LoVo (cell line): ENCODE results near the gene TBC1D22A.

Source experiments
- DNase-seq: peaks from one replicate; pipeline ENCODE4 v3.0.0-alpha.2; 2016; ENCODE audit warnings: low spot score

The TBC1D22A gene

DNA sequence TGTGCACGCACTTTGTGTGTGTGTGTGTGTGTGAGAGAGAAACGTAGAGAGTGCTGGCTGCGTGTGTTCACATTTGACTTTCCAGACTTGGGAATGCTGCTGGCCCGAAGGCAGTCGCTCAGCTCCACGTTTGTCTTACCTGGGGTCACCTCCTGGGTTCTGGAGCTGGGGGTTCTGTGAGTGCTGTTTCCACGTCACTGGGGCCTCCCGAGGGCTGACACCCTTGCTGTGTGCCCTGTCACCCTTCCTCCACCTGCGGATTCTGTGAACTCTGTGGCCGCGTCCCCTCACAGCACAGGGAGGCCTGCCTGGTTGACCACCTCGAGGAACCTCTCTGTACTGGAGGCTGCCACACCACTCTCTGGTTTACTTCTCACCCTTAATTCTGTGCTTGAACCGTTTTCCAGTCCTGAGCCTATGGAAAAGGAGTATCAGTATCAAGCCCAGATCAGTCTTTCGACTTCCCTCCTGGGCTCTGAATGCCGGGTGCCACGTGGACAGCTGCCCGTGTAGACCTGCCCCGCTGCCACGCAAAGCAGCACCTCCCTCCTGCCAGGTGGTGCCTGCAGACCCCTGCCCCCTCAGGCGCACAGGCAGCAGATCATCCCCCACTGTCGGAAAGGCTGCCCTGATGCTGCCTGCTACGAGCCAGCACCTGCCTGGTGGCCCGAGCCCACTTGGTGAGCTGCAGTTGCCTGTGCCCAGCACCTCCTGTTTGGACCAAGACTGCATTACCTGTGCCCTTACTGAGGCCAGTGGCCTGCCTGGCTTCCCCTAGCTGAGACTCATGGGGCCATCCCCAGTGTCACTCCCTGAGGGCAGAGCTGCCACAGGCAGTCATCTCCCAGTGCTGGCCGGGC lies 233.3 kb downstream of the TBC1D22A start:
- no peak for DNase-seq

DNA sequence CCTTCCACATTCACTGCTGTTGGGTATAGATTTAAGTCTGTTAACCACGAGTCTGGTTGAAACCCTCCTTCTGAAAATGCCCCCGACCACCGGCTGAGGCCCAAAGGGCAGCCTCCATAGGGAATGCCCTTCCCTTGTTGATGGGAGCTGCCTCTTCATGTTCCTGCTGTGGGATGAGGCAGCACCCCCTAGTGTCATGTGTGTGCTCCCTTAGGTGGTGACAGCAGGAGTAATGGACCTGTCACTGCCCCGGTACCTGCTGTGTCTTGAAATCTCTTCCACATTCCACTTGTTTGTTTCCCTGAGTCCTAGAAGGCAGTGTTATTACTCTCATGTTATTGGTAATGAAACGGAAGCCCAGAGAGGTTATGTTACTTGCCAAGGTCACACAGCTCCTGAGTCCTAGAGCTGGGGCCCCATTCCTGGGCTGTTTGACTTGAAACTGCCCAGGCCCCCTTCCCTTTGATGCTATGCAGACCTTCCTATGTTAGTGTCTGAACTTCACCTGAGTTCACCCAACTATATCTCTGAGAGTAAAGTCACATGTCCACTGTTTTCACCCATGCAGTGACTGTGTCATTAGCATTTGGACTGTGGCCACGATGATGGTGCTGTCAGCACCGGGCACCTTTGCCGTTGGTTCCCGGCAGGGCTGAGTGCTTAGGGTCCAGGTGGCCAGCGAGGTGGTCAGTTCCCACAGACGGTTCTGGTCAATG lies 234.3 kb downstream of the TBC1D22A start:
- DNase-seq: no peak

DNA sequence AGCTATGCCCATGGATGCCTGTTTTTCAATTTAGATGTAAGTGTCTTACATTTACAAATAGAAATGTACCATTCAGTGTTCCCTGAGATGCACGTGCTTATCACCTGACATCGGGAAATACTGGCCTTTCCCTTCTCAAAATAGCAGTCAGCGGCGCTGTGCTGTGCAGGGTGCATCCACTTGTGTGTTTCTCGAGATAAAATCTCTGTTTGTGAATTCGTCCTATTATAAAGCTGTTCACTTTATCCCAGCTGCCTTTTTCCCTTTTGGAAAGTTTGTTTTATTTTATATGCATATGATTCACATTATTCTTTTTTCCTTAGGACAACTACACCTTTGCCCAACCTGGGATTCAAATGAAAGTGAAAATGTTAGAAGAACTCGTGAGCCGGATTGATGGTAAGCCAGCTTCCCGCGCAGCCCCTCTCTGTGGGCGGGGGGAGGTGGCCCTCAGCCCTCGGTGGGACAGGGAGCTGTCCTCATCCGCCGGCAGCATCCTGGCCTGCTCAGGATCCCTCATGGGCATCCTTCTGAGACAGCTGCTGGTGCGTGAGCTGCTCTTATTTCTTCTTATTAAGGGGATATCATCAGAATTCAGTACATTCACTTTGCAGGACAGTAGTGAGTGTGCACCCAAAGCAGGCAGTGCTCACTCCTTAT lies 235.0 kb downstream of the TBC1D22A start:
- DNase-seq: no peak

DNA sequence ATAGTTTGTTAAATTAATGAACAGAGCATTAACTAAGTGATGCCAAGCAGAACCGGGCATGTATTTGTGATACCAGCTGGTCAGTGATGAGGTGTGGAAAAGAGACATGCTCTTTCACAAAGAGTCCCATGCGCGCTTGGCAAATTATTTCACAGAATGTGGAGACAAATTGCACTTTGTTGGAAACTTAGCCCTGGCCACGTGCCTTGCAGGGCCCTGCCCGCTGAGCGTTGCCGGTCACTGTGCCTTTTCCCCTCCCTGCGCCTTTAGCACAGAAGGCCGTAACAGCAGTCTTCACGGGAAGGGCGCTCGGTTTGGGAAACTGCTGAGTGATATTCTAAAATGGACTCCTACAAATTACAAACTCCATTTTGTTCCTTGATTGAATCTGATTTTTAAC lies 235.9 kb downstream of the TBC1D22A start:
- no peak for DNase-seq

DNA sequence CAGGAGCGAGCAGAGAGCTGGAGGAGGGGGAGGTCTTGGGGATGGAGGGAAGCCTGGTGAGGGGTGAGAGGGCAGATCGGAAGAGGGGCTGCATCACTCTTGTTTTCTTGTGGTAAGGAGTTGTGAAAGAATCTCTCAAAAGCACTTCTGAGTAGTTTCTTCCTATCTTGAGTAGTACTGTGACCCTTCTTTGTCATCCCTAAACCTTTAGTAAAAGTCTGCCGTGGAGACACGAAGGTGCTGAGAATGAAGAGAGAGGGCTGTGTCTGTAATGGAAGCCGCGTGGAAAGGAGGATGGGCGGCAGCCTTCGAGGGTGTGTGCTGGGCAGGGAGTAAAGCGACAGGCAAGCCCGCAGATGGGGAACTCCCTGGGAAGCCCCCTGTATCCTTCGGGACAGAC lies 237.8 kb downstream of the TBC1D22A start:
- DNase-seq: no peak

DNA sequence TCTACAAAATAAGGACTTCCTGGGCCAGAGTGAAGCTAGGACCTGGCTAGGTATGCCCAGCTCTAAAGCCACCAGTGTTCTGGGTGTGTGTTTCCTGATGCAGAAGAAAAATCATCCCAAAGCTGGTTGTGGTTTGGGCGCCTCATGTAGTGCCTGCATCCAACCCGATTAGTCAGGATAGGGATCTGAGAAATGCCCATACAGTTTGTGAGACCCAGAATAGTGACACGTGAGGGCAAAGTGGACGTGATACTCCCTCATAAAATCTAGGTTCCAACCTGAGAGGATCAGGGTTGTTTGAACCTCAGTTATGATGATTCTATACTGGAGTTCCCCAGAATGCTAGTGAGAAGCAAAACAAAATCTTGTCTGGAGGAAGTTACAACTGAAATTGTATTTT lies 238.4 kb downstream of the TBC1D22A start:
- no peak for DNase-seq

DNA sequence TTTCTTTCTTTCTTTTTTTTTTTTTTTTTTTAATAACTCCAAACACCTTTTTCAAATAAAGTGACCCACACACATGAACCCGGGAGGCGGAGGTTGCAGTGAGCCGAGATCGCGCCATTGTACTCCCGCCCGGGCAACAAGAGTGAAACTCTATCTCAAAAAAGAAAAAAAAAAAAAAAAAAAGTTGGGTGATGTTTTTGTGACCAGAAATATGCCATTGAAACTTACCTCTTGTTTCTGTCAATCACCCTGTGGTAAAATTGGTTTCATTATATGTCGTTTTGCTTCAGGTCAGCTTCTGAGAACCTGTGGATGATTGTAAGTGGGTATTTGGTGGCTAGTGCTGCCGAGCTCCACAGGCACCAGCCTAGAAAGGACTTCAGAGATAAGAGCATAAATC lies 238.8 kb downstream of the TBC1D22A start:
- no peak for DNase-seq

DNA sequence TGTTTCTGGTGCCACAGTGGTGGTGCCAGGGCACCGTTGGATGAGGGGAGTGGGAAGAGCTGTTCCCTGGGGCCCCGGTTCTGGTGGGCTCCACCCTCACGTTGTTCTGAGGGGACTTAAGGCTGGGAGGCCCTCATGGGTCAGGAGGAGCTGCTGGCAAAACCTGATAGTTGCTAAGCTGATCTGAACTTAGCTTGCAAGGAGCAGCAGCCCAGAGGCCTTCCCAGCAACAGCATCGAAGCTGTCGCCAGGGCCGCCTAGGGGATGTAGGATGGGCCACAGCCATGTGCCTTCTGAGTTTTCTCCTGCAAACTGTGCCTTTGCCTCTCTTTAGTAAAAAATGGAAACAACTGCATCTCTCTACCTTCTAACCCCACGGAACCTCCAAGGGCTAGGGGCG lies 240.2 kb downstream of the TBC1D22A start:
- no peak for DNase-seq

DNA sequence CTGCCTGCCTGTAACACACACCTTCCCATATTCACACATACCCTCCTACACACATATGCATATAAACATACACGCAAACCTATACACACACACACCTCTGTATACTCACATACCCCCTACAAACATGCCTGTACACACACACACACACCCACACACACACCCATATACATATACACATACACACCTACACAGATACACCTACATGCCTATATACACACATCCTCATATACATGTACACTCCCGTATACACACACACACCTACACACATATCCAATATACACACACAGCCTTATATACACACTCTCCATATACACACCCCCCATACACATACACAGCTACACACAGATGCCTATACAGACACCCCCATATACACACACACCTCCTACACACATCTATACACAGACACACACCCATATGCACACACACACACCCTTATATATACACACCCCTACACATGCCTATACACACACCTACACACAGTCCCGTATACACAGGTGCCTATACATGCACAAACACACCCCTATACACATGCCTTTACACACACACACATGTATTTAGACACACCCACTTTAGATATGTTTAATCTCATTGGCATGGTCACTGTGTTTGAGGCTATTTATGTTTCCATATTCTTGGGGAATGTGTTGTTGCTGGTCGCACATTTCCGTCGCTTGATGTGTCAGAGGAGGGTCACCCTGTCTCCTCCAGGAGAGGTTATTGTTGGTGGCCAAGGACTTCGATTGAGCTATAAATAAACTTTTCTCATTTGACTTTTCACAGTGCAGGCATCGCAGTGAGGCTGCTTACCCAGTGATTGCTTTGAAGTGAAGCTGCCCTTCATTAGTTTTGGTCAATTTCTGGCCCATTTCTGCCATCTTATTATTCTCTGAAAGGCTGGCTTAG lies 243.3 kb downstream of the TBC1D22A start:
- DNase-seq: no peak

DNA sequence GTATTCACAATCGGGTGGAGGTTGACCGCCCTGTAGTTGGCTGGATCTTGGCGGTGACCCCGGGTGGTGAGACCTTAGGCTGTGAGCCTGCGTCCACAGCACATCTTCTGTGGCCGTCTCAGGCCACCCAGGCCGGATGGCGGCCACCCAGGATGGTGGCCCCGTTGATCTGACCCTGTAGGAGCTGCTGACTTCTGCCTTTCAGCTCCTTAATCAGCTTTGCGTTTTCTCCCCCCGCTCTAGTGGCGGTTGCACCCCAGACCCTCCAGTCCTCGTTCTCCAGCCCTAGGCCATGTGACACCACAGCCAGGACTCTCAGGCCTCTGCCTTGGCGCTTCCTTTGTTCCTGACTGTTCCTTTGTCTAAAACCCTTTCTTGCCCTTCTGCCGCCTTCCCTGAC lies 244.0 kb downstream of the TBC1D22A start:
- no peak for DNase-seq

DNA sequence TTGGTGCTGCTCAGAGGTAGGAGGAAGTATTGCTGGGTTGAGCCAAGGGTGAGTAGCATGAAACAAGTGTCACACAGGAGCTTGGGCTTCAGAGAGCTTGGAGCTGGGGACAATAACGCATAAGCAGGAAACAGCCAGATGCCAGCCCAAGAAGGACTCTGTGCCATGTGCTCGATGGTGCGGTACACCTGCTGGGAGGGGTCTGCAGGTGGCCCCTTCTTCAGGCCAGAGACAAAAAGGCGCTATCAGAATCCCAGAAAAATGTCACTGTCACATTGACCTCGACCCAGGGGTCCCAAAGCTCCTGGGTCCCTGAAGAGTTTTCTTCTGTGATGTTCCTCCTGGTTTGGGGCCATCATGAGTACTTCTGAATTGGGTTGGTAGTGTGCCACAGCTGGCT lies 244.4 kb downstream of the TBC1D22A start:
- no peak for DNase-seq

DNA sequence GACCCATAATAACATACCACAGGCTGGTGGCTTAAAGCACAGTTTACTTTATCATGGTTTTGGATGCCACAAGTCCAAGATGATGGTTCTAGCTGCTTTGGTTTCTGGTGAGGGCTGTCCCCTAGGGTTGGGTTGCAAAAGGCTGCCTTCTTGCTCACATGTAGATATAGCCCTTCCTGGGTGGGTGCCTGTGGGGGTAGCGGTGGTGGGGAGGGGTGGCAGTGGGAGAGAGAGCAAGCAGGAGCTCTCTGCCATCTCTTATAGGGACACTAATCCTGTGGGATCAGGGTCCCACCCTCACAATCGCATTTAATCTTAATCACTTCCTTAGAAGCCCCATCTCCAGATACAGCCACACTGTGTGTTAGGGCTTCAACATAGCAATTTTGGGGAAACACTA lies 245.0 kb downstream of the TBC1D22A start:
- DNase-seq: no peak

DNA sequence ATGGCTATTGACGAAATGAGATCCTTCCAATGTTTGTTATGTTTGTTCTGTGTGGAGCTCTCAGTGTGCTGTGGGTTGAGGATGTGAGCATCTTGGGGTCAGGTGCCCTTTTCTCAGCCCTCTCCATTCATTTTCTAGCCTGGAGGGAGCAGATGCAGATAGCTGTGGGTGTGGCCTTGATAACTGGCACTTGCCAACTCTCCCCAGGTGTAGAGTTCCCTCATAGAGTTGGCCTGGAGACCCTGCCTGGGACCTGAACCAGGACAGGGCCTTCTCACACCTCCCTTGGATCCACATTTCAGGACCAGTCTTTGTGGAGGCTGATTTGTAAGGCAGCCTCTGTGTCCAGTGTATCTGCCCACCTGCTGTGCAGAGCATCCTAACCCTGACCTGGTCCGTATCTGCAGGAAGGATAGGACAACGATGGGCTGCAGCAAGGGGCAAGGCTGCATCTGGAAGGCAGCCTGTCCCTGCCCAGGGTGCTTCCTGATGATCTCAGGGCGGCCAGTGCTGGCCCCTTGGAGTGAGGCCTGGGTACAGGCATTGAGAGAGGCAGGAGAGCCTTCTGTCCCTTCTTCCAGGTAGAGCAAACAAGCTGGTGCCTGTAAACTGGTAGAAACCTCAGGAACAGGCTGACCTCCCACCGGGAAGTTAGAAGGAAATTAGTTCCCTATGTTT lies 245.9 kb downstream of the TBC1D22A start:
- no peak for DNase-seq

DNA sequence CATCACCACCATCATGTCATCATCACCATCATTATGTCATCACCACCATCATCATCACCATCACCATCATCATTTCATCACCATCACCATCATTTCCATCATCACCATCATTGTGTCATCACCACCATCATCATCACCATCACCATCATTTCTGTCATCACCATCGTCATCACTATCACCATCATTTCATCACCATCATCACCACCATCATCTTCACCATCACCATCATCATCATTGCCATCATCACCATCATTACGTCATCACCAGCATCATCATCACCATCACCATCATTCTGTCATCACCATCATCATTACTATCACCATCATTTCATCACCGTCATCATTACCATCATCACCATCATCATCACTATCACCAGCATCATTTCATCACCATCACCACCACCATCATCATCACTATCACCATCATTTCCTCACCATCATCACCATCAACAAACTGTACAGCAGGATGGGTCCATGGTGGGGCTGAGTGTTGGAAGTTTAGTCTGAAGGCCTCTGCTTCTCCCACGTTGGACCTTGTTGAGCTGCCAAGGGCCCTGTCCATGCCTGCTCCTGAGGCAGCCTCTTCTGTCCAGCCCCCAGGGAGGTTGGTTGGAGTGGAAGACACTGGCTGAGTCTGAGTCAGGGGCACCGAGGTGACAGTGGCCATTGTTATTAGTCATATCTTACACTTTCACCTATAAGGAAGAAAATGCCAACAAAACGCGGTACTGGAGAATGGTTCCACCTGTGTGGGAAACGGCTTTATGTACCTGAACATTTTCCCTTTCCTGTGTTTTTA lies 247.1 kb downstream of the TBC1D22A start:
- DNase-seq: no peak

DNA sequence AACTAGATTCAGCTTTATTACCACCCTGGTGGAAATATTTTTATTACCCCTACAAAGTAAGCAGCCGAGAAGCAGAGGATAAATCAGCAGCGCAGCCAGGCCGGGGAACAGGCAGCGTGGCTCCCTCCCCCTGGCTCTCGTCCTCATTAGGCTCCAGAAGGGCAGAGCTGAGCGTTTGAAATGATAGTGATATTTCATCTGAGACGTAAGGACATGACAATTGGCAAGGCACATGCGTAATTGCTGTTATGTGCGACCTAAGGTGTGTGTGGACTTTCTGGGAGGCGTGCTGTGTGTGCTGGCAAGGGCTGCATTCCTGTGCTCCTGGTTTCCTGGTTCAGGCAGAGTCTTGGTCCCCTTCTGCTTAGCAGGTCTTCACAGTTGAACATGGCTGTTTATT lies 247.8 kb downstream of the TBC1D22A start:
- no peak for DNase-seq

DNA sequence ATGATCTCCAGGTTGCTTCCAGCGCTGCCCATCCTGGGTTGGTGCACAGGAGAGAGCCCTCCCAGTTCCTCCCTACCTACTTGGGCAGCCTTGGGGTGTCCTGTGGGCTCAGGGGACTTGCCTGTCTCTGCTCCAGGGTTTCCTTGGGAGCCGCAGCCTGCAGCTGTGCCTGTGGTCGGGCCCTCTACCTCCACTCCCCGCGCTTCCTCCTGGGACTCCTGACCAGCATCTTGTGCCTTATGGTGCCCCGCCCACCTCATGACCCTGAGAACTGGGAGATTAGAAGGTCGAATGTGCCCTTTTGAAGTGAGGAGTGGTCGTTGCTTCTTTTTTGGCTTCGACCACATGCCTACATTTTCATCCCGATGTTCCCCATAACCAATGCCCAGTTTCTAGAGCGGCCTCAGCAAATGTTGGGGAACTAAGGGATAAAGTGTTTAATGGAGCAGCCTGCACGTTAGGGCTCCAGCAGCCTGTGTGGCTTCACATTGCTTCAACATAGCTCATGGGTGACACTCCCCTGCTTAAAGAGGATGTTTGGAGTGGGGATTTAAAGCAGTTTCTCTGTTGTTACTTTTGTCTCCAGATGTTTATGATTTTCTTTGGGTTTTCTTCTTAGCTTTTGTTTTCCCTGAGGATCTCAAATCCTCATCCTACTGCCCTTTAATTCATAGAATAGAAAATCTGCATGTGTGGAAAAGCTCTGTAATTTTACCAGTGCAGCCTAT lies 248.8 kb downstream of the TBC1D22A start:
- DNase-seq: no peak

DNA sequence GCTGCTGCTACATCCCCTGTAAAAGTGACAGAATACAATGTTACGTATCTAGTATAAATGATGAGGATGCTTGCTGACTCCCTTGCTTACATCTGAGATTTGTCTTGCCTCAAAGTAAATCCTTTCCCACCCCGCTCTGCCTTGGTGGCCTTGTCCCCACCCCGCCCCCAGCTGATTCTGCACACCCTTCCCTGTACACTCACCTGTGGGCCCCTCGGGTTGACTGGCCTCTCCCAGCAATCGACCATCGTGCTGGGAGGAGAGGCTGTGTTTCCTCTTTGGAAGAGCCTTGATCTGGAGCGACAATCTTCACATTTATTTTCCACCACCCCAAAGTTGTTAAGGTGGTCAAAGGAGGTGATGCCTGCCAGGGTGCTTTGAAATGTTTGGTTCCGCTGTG lies 249.4 kb downstream of the TBC1D22A start:
- no peak for DNase-seq

DNA sequence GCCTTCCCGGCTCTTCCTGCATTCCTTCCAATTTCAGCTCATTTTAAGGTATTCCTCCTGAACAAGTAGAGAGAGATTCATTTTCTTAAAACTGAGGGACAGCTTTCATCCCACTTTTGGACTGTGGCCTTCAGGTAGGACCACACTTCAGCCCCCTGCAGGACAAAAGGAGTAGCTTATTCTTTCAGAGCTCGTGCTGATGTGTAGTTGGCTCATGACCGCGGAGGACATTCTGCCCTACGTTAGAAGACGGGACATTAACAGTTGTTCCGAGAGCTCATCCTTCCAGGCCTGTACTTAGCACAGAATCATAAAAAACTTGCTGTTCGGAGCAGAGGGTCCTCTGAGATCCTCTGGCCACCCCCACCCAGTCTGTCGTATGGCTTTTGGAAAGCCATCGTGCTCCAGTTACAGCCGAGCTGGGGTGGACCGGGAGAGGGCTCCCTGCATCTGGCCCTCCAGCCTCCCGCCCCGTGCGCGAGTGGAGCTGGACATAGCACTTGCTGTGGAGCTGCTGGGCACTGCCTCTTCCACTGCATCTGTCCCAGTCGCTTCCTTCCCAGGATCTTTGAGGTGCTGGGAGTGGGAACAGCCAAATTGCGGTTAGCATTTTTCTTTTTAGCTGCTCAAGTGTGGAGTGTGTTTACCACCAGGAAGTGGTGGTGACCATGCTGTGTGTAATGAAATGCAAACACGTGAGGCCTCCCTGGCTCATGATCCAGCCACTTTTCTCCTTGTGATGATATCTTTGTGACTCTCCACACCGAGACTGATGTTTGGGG lies 250.3 kb downstream of the TBC1D22A start:
- no peak for DNase-seq
